ENCODE data around the gene PCSK4.

DNA sequence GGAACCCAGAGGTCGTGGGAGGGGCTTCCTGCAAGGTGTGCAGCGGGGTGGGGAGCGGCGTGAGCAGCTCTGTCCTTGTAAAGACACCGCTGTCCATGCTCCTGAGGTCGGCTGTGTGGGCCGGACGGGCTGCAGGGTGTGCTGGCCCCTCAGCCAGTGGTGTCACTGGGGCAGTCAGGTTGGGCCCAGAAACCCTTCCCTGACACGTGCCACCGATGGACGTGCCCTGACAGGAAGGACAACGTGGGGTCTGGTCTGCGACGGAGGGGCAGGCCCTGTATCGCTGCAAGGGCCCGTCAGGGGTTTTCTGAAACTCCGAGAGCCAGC is 56.1 kb downstream of the PCSK4 start:
- no peak for TF ChIP-seq POLR2A (IDR thresholded peaks at IDR 0.05)
- TF ChIP-seq, protein P1, sequence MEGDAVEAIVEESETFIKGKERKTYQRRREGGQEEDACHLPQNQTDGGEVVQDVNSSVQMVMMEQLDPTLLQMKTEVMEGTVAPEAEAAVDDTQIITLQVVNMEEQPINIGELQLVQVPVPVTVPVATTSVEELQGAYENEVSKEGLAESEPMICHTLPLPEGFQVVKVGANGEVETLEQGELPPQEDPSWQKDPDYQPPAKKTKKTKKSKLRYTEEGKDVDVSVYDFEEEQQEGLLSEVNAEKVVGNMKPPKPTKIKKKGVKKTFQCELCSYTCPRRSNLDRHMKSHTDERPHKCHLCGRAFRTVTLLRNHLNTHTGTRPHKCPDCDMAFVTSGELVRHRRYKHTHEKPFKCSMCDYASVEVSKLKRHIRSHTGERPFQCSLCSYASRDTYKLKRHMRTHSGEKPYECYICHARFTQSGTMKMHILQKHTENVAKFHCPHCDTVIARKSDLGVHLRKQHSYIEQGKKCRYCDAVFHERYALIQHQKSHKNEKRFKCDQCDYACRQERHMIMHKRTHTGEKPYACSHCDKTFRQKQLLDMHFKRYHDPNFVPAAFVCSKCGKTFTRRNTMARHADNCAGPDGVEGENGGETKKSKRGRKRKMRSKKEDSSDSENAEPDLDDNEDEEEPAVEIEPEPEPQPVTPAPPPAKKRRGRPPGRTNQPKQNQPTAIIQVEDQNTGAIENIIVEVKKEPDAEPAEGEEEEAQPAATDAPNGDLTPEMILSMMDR (IDR thresholded peaks at IDR 0.05): no peak
